HL-60/S4 treated with retinoic acid at 250 ng/mL for 4 days and 3 days (cell line): ENCODE results near the gene MISP3.

Experiments used
- in situ Hi-C: fragments of 300-500 bp; cut with MboI; formaldehyde crosslinking; loops from 2 replicates; pipeline ENCODE4 v1.7.0; 2022; ENCODE audit warnings: low sequenced_read_pairs

The MISP3 gene

DNA sequence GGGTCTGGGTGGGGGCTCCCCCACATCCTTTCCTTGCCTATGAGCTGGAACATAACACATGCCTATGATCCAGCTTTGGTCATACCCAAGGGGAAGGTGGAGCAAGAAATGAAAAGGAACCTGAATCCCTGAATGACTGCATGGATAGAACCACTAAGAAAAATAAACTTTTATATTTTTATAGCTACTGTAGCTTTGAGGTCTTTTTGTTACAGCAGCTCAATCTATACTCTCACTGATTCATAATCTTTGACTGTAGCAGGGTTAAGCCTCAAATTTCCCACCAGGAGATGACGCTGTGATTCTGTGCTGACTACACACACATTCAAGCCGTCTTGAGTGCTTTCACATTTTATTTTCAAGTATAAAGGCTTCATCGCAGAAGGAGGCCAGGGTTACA is 19.6 kb upstream of the MISP3 start:
- in situ Hi-C loops: loop anchor here (25.0 kb wide), 2 partner anchors 166 to 441 kb away; partner anchors contain the start of gene NANOS3

DNA sequence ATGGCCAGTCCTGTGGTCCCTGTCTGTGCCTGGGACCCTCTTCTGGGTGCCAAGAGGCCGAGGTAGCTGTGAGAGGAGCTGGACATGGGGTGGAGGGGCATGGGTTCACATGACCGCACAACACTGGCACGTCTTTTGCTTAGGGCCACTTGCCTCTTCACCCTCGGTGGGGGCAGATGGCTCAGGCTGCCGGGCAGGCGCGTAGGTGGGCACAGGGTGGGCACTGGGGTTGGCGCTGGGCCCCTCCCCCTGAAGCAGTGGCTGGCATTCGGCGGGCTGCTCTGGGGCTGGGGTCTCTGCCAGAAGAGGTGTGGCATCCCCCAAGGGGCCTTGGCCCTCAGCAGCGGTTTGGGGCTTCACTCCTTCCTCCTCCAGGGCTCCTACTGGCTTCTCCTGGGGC is 19.1 kb upstream of the MISP3 start:
- in situ Hi-C loops: loop anchor here (25.0 kb wide), 2 partner anchors 166 to 441 kb away; partner anchors contain the start of gene NANOS3

DNA sequence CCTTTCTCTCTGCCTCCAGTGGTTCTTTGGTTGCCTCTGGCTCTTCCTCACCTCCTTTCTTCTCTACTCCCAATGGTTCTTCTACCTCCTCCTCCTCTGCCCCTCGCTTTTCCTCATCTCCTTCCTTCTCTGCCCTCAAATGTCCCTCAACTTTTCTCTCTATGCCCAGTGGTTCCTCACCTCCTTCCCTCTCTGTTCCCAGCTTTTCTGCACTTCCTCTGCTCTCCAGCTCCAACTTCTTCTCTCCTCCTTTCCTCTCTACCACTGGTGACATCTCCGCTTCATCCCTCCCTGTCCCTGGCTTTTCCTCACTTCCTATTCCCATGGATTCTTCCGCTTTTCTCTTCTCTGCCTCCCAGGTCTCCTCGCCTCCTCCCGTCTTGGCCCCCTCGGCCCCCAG is 18.5 kb upstream of the MISP3 start:
- in situ Hi-C loops: loop anchor here (25.0 kb wide), 2 partner anchors 167 to 442 kb away; partner anchors contain the start of gene NANOS3

DNA sequence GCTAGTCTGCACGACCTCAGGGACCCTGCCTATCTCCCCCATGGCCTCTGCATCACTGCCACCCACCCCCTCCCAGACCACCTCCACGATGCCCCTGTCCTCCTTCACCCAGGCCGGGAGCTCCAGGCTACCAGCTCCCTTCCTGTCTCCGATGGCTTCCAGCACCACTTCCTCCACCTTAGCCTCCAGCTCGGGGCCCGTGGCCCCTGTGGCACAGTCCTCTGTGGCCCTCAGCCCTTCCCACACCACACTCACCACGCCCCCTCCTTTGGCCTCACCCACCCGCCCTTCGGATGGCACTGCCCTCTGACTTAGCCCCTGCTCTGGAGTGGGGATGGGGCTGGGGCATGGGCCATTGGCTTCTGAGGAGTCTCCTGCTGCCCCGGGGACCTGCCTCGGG is 17.9 kb upstream of the MISP3 start:
- in situ Hi-C loops: loop anchor here (25.0 kb wide), 2 partner anchors 167 to 442 kb away; partner anchors contain the start of gene NANOS3

DNA sequence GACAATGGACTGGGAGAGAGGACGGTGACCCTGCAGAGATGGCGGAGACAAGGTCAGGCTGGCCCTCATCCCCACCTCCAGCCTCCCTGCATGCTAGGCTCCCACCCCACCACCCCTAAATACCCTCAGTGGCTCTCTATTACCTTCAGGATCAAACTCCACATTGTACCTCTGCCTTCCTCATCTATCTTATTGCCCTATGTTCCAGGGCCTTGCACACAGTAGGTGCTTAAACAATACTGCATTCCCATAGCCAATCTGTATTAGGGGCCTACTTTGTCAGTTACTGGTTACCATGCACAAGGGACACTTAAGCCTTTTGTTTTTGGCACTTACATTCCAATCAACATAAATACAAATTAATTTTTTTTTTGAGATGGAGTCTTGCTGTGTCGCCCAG is 17.2 kb upstream of the MISP3 start:
- in situ Hi-C loops: loop anchor here (25.0 kb wide), 2 partner anchors 168 to 443 kb away; partner anchors contain the start of gene NANOS3

DNA sequence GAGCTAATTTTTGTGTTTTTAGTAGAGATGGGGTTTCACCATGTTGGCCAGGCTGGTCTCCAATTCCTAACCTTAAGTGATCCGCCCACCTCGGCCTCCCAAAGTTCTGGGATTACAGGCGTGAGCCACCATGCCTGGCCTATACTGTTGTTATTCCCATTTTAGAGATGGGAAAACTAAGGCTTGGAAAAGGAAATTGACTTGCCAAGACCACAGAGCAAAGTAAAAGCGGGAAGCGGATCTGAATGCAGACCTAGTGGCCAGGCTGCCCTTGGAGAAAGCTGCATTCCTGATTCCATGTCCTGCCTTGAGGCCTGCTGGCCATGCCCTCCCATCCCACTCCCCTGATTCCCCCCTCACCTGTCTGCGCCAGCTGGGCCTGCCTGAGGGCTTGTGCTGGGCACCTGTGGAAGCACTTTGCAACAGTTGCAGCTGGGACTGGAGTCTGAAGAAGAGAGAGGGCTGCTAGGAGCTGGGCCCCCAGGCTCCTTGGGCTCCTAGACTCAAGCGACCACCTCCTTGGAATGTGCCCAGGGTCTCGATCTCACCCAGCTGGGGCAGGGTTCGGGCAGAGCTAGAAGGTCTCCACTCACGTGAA is 16.4 kb upstream of the MISP3 start:
- in situ Hi-C loops: loop anchor here (25.0 kb wide), 2 partner anchors 169 to 444 kb away; partner anchors contain the start of gene NANOS3

DNA sequence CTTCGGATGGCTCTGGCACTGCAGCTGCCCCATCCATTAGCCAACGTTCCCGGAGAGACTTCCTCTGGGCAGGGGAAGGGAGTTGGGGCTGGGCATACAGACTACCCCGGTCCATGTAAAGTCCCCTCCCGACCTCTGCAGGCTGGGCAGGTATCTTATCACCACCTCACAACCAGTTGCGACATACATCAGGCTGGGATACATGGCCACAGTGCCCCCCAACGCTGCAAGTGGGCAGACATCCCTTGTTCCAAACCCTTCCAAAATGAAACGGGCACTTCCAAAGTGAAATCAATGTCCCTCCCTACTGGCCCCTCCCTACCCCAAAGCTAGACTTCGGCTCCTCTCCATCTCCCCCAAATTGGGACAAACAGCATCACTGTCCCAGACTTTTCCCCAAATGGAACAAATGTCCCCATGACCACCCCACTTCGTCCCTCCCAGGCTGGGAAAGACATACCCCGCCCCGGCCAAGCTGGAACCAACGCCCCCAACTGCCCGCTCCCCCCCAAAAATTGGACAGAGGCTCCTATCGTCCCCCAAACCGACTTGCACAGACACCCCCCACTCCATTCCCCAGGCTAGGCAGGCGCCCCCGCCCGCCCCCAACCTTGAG is 15.7 kb upstream of the MISP3 start:
- in situ Hi-C loops: loop anchor here (25.0 kb wide), 2 partner anchors 170 to 445 kb away; partner anchors contain the start of gene NANOS3

DNA sequence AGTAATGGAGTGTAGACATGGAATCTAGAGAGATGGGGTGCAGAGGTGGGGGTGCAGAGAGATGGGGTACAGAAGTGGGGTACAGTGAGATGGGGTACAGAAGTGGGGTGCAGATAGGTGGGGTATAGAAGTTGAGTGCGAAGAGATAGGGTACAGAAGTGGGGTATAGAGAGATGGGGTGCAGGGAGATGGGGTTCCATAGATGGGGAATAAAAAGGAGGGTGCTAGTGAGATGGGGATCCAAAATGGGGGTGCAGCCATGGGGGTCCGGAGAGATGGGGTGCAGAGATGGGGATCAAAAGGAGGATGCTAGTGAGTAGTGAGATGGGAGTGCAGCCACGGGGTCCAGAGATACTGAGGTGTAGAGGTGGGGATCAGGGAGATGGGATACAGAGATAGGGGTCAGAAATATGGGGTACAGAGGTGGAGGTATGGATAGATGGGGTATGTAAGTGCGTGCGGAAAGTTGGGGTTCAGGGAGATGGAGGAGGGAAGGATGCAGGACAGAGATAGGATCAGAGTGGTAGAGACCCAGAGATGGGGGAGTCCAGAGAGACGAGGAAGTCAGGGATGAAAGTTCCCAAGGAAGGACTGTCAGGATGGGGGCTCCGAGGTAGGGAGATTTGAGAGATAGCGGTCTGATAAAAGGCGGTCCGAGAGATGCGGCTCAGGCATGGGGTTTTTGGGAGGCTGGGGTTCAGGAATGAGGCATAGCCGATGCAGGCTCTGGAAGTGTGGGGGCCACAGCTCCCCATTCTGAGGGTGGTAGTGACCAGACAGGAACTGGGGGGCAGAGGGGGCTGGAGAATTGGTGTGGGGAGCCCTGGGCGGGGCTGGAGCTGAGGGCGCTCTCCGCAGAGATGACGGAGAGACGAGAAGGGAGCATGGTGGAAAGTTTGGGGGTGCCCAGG is 14.1 kb upstream of the MISP3 start:
- in situ Hi-C loops: loop anchor here (25.0 kb wide), 2 partner anchors 171 to 446 kb away; partner anchors contain the start of gene NANOS3

DNA sequence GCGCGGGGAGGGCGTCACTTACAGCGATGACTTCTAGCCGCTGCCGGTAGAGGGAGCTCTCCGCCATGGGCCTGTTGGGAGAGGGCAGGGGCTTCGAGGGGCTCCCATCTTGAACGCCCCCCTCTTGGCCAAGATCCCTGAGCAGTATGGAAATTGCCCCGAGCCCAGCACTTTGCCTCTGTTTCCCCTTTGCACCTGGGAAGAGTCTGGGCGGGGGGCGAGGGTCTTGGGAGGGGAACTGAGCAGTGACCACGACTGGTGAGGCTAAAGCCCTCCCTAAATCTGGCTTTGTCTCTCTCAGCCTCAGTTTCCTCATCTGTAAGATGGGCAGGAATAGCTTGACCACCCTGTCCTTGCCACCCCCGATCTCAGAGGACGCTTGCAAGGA is 13.5 kb upstream of the MISP3 start:
- in situ Hi-C loops: loop anchor here (25.0 kb wide), 2 partner anchors 172 to 447 kb away; partner anchors contain the start of gene NANOS3

DNA sequence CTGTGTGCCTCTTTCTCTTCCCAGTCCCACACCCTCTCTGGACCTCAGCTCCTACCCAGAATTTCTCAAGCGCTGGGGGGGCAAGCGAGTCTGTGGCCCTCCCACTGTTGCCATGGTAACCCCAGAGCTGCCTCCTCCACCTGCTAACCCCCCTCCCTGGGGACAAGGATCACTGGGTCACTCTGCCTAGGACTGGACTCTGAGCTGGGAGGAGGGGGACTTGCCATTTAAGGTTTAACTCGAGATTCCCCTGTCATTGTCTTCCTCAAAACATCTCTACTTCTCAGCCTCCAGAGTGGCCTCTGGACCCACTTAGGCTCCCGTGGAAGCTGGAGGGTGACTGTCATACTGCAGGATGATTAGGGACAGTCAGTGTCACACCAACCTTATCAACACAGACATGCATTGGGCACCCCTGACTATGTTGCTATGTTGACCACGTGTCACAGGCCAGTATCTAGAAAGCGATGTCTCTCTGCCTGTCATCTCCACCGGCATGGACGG is 12.9 kb upstream of the MISP3 start:
- in situ Hi-C loops: loop anchor here (25.0 kb wide), 2 partner anchors 172 to 447 kb away; partner anchors contain the start of gene NANOS3

DNA sequence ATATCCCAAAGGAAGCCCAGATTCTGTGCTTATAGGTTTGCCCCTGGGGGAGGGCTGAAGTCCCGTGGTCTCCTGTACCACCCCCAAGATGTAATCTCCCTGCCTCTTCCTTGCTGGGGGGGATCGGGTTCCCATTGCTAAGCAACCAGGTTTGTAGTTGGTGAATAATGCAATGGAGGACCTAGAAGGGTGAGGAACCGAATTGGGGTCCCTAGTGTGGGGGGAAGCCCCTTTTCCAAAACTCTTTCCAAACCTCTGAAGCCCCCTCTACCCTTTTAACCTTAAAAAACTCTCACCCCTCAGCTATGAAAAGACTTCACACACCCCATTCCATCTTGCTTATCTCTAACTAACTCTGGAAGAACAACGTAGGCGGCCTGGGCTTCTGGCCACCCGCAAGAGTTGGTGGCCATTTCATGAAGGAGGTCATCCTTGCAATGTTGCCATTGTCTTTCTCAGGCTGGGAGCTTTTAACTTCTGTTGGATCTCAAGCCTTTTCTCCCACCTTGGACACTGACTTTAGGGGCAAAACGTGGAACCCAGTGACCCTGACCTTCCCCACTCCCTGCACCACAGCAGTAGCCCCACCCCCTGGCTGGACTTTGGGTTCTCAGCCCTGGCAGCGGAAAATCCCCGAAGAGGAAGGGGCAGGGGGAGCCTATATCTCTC is 11.4 kb upstream of the MISP3 start:
- in situ Hi-C loops: loop anchor here (25.0 kb wide), 2 partner anchors 174 to 449 kb away; partner anchors contain the start of gene NANOS3

DNA sequence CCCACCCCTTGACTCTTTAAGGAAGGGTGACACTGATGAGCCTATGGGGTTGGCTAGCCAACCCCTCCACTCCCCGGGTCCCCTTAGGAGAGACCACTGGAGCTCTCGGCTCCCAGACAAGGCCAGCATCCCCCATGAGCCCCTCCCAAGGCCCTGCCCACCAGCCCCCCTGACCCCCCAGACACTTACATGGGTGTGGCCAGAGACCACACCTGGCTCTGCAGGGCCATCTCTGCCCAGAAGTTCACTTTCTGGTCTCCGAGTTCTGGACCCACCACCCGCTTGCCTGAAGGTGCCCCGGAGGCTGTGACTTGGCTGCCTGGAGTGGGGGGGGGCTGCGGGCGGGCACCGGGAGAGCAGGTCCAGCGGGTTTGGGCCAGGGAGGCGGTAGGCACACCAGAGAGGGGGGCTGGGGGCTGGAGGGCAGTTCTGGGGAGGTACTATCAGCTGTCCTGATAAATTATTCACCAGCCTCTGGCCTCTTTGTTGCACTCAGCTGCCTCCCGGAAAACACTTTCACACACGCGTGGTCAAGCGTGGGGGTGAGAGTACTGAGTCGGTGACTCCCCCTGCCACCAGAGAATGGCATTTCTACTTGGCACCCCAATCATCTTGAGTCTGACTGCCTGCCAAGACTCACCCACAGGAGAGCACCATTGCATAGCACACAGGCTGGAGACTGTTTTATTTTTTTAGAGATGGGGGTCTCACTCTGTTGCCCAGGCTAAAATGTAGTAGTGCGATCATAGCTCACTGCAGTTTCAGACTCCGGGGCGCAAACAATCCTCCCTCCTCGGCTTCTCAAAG is 10.6 kb upstream of the MISP3 start, which contains the start of gene PALM3:
Gene PALM3 (minus strand): TSS at position 326 of the 807 bp plus-strand sequence. CDS start 96 bp downstream, at position 230.
- in situ Hi-C loops: loop anchor here (25.0 kb wide), 2 partner anchors 175 to 450 kb away; partner anchors contain the start of gene NANOS3

DNA sequence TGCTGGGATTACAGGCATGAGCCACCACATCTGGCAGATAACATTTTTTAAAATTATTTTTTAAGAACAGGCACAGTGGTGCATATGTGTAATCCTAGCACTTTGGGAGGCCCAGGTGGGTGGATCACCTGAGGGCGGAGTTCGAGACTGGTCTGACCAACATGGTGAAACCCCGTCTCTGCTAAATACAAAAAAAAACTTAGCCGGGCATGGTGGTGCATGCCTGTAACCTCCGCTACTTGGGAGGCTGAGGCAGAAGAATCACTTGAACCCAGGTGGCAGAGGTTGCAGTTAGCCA is 10.1 kb upstream of the MISP3 start:
- in situ Hi-C loops: loop anchor here (25.0 kb wide), 2 partner anchors 175 to 450 kb away; partner anchors contain the start of gene NANOS3

DNA sequence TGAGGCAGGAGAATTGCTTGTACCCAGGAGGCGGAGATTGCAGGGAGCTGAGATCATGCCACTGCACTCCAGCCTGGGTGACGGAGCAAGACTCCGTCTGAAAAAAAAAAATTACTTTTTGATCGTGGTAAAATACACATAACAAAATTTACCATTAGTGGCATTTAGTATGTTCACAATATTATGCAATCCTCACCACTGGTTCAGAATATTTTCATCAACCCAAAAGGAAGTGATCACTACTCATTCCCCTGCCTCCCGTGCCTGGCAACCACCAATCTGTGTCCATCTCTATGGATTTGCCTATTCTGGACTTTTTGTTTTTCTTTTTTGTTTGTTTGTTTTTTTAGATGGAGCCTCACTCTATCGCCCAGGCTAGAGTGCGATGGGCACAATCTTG is 9.5 kb upstream of the MISP3 start:
- in situ Hi-C loops: loop anchor here (25.0 kb wide), 2 partner anchors 176 to 451 kb away; partner anchors contain the start of gene NANOS3

DNA sequence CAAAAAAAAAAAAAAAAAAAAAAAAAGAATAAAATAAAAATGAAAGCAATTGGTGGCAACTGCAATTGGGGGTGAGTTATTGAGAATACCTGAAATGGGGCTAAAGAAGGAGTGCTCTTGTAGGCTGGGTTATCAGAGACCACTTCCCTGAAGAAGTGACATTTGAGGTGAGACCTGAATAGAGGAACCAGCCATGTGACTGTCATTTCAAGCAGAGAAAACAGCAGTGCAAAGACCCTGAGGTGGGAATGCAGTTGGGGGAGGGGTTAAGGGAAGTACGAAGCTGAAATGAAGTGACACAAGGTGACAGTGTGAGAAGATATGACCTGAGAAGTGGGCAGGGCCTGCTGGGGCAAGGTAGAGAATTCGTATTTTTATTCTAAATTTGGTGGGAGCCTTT is 6.5 kb upstream of the MISP3 start:
- in situ Hi-C loops: loop anchor here (25.0 kb wide), 2 partner anchors 179 to 454 kb away; partner anchors contain the start of gene NANOS3

DNA sequence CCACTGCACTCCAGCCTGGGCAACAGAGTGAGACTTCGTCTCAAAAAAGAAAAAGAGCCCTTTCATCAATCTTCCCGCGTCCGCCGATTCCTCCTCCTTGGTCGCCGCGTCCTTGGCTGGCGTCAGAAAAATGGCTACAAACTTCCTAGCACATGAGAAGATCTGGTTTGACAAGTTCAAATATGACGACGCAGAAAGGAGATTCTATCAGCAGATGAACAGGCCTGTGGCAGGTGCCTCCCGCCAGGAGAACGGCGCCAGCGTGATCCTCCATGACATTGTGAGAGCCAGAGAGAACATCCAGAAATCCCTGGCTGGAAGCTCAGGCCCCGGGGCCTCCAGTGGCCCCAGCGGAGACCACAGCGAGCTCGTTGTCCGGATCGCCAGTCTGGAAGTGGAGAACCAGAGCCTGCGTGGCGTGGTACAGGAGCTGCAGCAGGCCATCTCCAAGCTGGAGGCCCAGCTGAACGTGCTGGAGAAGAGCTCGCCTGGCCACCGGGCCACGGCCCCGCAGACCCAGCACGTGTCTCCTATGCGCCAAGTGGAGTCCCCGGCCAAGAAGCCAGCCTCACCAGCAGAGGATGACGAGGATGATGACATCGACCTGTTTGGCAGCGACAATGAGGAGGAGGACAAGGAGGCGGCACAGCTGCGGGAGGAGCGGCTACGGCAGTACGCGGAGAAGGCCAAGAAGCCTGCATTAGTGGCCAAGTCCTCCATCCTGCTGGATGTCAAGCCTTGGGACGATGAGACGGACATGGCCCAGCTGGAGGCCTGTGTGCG is 2.1 kb upstream of the MISP3 start:
- in situ Hi-C loops: loop anchor here (25.0 kb wide), 2 partner anchors 183 to 458 kb away; partner anchors contain the start of gene NANOS3

DNA sequence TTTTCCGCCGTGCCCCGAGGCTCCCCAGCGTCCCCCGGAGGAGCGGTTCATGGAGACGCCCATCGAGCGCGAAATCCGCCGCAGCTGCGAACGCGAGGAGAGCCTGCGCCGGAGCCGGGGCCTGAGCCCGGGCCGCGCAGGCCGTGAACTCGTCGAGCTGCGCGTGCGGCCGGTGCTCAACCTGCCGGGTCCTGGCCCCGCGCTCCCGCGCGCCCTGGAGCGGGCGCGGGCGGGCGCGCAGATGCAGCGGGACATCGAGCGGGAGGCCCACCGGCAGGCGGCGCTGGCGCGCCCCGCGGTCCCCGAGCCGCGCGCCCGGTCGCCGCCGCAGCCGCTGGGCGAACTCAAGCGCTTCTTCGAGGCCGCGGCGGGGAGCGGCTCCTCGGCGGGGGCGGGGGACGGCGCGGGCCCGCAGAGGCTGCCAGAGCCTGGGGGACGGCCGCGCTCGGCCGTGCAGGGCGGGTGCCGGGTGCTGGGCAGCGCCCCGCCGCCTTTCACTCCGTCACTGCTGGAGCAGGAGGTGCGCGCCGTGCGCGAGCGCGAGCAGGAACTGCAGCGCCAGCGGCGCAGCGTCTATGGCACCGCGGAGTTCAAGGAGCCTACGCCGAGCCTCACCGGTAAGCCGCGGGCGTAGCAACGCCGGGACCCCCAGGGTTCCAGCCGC is 807 bp downstream of the MISP3 start:
- in situ Hi-C loops: loop anchor here (25.0 kb wide), 2 partner anchors 186 to 461 kb away; partner anchors contain the start of gene NANOS3
